Subcutaneous preadipocyte (primary cell): Measurements from ENCODE around the gene MPPE1. TPM values are rescaled to one million over a fixed set of nuclear protein-coding genes. Genes with fewer than 3 reads are reported as not detected.

Source experiments
- total RNA-seq: library from RNA; depleted of rRNA; stranded (reverse); fragments of >200 nt; gene quantifications from 2 replicates; pipeline ENCODE4 v1.2.3, GENCODE V29; 2012

The MPPE1 gene, protein sequence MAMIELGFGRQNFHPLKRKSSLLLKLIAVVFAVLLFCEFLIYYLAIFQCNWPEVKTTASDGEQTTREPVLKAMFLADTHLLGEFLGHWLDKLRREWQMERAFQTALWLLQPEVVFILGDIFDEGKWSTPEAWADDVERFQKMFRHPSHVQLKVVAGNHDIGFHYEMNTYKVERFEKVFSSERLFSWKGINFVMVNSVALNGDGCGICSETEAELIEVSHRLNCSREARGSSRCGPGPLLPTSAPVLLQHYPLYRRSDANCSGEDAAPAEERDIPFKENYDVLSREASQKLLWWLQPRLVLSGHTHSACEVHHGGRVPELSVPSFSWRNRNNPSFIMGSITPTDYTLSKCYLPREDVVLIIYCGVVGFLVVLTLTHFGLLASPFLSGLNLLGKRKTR
- 18.7 and 19.0 TPM in 2 replicates for total RNA-seq

GRCh38 chr18:11908182-11909060 lies at the start of gene MPPE1:
Gene MPPE1, minus strand, starts transcription at chr18:11908317. Its CDS starts 11,053 bp downstream, at chr18:11897264.

DNA sequence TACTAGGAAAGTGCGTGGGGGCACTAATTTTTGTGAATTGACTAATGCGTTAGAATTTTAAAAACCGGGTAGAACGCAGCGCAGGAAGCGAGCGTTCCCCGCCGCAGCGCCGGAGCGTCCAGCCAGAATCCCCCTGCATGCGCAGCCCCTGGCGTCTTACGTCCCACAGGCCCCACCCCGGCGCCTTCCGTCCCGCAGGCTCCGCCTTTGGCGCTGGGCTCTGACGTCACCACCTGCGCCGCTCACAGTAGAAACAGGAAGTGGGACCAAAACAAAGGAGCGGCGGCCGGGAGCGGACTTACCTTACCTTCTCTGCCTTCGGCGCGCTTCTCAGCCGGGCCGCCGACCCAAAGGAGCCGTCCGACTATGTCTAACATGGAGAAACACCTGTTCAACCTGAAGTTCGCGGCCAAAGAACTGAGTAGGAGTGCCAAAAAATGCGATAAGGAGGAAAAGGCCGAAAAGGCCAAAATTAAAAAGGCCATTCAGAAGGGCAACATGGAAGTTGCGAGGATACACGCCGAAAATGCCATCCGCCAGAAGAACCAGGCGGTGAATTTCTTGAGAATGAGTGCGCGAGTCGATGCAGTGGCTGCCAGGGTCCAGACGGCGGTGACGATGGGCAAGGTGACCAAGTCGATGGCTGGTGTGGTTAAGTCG lies 56.8 kb downstream of the MPPE1 start, which contains the start of gene CHMP1B:
TSS of gene CHMP1B (plus strand) at position 268 of the 660 bp plus-strand sequence. CDS start at position 367, 99 bp downstream.

Other genes with a start within 250 kb of the MPPE1 start
- 0.39 and 2.2 TPM in 2 replicates for gene GNAL, start 219.1 kb downstream of the MPPE1 start, total RNA-seq
- gene CHMP1B, start 56.9 kb downstream of the MPPE1 start, total RNA-seq: 27.0 and 33.1 TPM in 2 replicates
- gene IMPA2, start 73.2 kb upstream of the MPPE1 start, total RNA-seq: 21.1 and 25.4 TPM in 2 replicates
- not detected in 2 replicates for gene ANKRD62, start 185.5 kb upstream of the MPPE1 start, total RNA-seq